ENCODE measurements around the gene ABCF1.

Gene ABCF1

GRCh38 chr6:30603961-30604360 lies 32.7 kb downstream of the ABCF1 start:
- DNase-seq, result no peak

- no peak for DNase-seq
These were observed 38.8 kb downstream of the ABCF1 start for GRCh38 chr6:30610065-30610464.

- no peak for DNase-seq
These were observed 40.1 kb downstream of the ABCF1 start for GRCh38 chr6:30611150-30611855.

- DNase-seq, result no peak
These were observed 40.6 kb downstream of the ABCF1 start for GRCh38 chr6:30611856-30612194.

GRCh38 chr6:30612213-30612612 lies 41.0 kb downstream of the ABCF1 start:
- no peak for DNase-seq

GRCh38 chr6:30612687-30613248 lies 41.5 kb downstream of the ABCF1 start:
- DNase-seq, result no peak

GRCh38 chr6:30613251-30614043 lies 42.2 kb downstream of the ABCF1 start:
- no peak for DNase-seq

GRCh38 chr6:30614044-30614842 lies 43.0 kb downstream of the ABCF1 start:
- DNase-seq, result no peak

GRCh38 chr6:30614843-30615218 lies 43.6 kb downstream of the ABCF1 start:
- peak; percentile 96 for DNase-seq

- DNase-seq, result peak; percentile 71
These were observed 44.1 kb downstream of the ABCF1 start for GRCh38 chr6:30615219-30615957.

- DNase-seq, result peak; percentile 48
These were observed 44.9 kb downstream of the ABCF1 start for GRCh38 chr6:30615958-30616810.

GRCh38 chr6:30616811-30617564 lies 45.7 kb downstream of the ABCF1 start, which contains the start of gene PPP1R10:
PPP1R10 (minus strand) TSS chr6:30617243; CDS start chr6:30609944, 7,299 bp downstream.
- peak; percentile 100 for DNase-seq

GRCh38 chr6:30617565-30618269 lies 46.5 kb downstream of the ABCF1 start, which contains the start of gene MRPS18B:
MRPS18B (plus strand) TSS chr6:30617840; CDS start chr6:30617866, 26 bp downstream.
- DNase-seq, result peak; percentile 98

- no peak for DNase-seq
These were observed 47.1 kb downstream of the ABCF1 start for GRCh38 chr6:30618270-30618797.

- no peak for DNase-seq
These were observed 48.3 kb downstream of the ABCF1 start for GRCh38 chr6:30619561-30619960.

- DNase-seq, result no peak
These were observed 54.3 kb downstream of the ABCF1 start for GRCh38 chr6:30625511-30625910.

- peak; percentile 86 for DNase-seq
These were observed 55.5 kb downstream of the ABCF1 start, which contains the start of gene ATAT1 for GRCh38 chr6:30626484-30627366. ATAT1 (plus strand) TSS chr6:30626874.

- DNase-seq, result no peak
These were observed 64.6 kb downstream of the ABCF1 start for GRCh38 chr6:30635834-30636233.
